ENCODE data around the gene ARHGAP9. TPM values are rescaled to one million over a fixed set of nuclear protein-coding genes. Genes with fewer than 3 reads are reported as not detected.

The ARHGAP9 gene
- total RNA-seq, 2 donors from 2014 or later: 3.4 to 4.2 TPM

GRCh38 chr12:57464569-57464968, 15.1 kb downstream of the ARHGAP9 start:
- Histone ChIP-seq H3K4me1 (peaks cover 0 to 28% of the 10 kb centered on the region in 2 donors), H3K36me3 (no peaks in the 10 kb centered on the region), H3K27ac (no peak overlapping the region), H3K27me3 (no peaks in the 10 kb centered on the region), H3K4me3 (no peak overlapping the region), H3K9me3 (no peaks in the 10 kb centered on the region)
- DNase-seq (ENCODE audit: low spot score): no peak
- TF ChIP-seq, protein P1, sequence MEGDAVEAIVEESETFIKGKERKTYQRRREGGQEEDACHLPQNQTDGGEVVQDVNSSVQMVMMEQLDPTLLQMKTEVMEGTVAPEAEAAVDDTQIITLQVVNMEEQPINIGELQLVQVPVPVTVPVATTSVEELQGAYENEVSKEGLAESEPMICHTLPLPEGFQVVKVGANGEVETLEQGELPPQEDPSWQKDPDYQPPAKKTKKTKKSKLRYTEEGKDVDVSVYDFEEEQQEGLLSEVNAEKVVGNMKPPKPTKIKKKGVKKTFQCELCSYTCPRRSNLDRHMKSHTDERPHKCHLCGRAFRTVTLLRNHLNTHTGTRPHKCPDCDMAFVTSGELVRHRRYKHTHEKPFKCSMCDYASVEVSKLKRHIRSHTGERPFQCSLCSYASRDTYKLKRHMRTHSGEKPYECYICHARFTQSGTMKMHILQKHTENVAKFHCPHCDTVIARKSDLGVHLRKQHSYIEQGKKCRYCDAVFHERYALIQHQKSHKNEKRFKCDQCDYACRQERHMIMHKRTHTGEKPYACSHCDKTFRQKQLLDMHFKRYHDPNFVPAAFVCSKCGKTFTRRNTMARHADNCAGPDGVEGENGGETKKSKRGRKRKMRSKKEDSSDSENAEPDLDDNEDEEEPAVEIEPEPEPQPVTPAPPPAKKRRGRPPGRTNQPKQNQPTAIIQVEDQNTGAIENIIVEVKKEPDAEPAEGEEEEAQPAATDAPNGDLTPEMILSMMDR (IDR thresholded peaks at IDR 0.05): no peak

GRCh38 chr12:57462912-57463253, 16.8 kb downstream of the ARHGAP9 start:
- H3K27ac ChIP-seq: peak overlapping the region; percentile 72 to 73

GRCh38 chr12:57462251-57462911, 17.3 kb downstream of the ARHGAP9 start:
- TF ChIP-seq, protein P1 (IDR thresholded peaks at IDR 0.05): peak; percentile 95 to 96
- DNase-seq (ENCODE audit: low spot score): peak; percentile 88
- peak overlapping the region; percentile 72 to 73 for H3K27ac ChIP-seq
- no peaks in the 10 kb centered on the region for H3K9me3 ChIP-seq
- peaks cover 0 to 34% of the 10 kb centered on the region in 2 donors for H3K4me1 ChIP-seq
- no peaks in the 10 kb centered on the region for H3K27me3 ChIP-seq
- no peaks in the 10 kb centered on the region for H3K36me3 ChIP-seq
- peak overlapping the region; percentile 44 to 73 for H3K4me3 ChIP-seq

More at GRCh38 chr12:57462912-57463253, 16.8 kb downstream of the ARHGAP9 start:
- TF ChIP-seq, protein P1 (IDR thresholded peaks at IDR 0.05): peak in 1 of 2 donors; percentile 9
- H3K4me3 ChIP-seq: peak overlapping the region in 1 of 2 donors; percentile 73
- H3K9me3 ChIP-seq: no peaks in the 10 kb centered on the region
- peaks cover 0 to 34% of the 10 kb centered on the region in 2 donors for H3K4me1 ChIP-seq
- no peak for DNase-seq (ENCODE audit: low spot score)
- no peaks in the 10 kb centered on the region for H3K27me3 ChIP-seq
- H3K36me3 ChIP-seq: no peaks in the 10 kb centered on the region

DNA sequence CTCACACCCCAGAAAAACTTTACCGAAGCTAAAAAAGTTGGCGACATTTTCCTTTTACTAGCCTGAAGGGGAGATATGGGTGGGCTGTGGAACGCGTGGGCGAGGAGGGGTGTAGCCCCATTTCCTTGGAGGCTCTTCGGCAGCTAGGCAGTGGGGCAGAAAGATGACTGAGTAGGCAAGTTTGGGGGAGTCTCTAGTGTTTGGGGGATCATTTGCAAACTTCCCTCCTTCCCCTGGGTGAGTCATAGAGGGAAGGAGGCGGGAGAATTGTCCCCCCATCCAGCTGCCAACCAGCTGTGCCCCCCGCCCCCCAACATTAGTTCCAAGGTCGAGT, 17.8 kb downstream of the ARHGAP9 start:
- Histone ChIP-seq H3K4me3 (peak overlapping the region; percentile 44 to 73), H3K9me3 (no peaks in the 10 kb centered on the region), H3K27me3 (no peaks in the 10 kb centered on the region), H3K36me3 (no peaks in the 10 kb centered on the region), H3K27ac (peak overlapping the region; percentile 72 to 73), H3K4me1 (peaks cover 0 to 34% of the 10 kb centered on the region in 2 donors)
- no peak for DNase-seq (ENCODE audit: low spot score)
- TF ChIP-seq, protein P1 (IDR thresholded peaks at IDR 0.05): no peak

- Histone ChIP-seq H3K27me3 (no peaks in the 10 kb centered on the region), H3K9me3 (no peaks in the 10 kb centered on the region), H3K36me3 (no peaks in the 10 kb centered on the region), H3K4me3 (peak overlapping the region; percentile 44 to 73), H3K27ac (peak overlapping the region; percentile 72 to 73), H3K4me1 (peaks cover 0 to 34% of the 10 kb centered on the region in 2 donors)
- DNase-seq (ENCODE audit: low spot score): peak; percentile 71
- TF ChIP-seq, protein P1 (IDR thresholded peaks at IDR 0.05): no peak
Observed at GRCh38 chr12:57461276-57461916, 18.3 kb downstream of the ARHGAP9 start.
